Activated CD4-positive, alpha-beta T cell treated with anti-CD3 and anti-CD28 coated beads, Interleukin-2, amount 10 ng/mL, durations not matched to agents 24 days and 14 days (primary cell): ENCODE data around the gene PARD6G. TPM values are rescaled to one million over a fixed set of nuclear protein-coding genes. Genes with fewer than 3 reads are reported as not detected.
"Not testable (repeated sequence)": the region's sequence is repeated elsewhere in the genome, so short reads cannot be mapped to it uniquely, and the experiment has no call there.

Experiments
- DNase-seq: peaks from one replicate; pipeline ENCODE4 v3.0.0; 2022
- H3K27ac Mint-ChIP-seq: one replicate; pipeline ENCODE4 v1.8.0; 2022; ENCODE audit warnings: mild to moderate bottlenecking, mixed read lengths
- H3K27me3 Mint-ChIP-seq: one replicate; pipeline ENCODE4 v1.8.0; 2022; ENCODE audit warnings: mixed read lengths
- H3K36me3 Mint-ChIP-seq: one replicate; pipeline ENCODE4 v1.8.0; 2022; ENCODE audit warnings: low read depth, mild to moderate bottlenecking, mixed read lengths
- H3K4me1 Mint-ChIP-seq: one replicate; pipeline ENCODE4 v1.8.0; 2021; ENCODE audit warnings: mixed read lengths
- H3K4me3 Mint-ChIP-seq: one replicate; pipeline ENCODE4 v1.8.0; 2022; ENCODE audit warnings: mild to moderate bottlenecking, moderate library complexity, mixed read lengths
- H3K9me3 Mint-ChIP-seq: one replicate; pipeline ENCODE4 v1.8.0; 2021; ENCODE audit warnings: mixed read lengths
- intact Hi-C: fragments of 100-400 bp; cut with micrococcal nuclease; formaldehyde crosslinking; loops from one replicate; pipeline ENCODE4 v1.15.1; 2023
- total RNA-seq: library from RNA; stranded (reverse); gene quantifications from 2 replicates; pipeline ENCODE4 v1.2.3, GENCODE V29; 2022

The PARD6G gene
- total RNA-seq, 1 donor from 2014 or later, result 0.40 TPM

GRCh38 chr18:80170395-80171053 is 76.8 kb downstream of the PARD6G start:
- Mint-ChIP-seq H3K4me1 (peaks cover 10% of the 10 kb centered on the region), H3K27me3 (peaks cover 14% of the 10 kb centered on the region), H3K9me3 (no peaks in the 10 kb centered on the region), H3K4me3 (no peak overlapping the region), H3K27ac (no peak overlapping the region), H3K36me3 (no peaks in the 10 kb centered on the region)
- DNase-seq, result no peak
- intact Hi-C loops, result no loop called here

GRCh38 chr18:80169607-80170006 is 77.7 kb downstream of the PARD6G start:
- Mint-ChIP-seq H3K36me3 (no peaks in the 10 kb centered on the region), H3K4me1 (peaks cover 7% of the 10 kb centered on the region), H3K27me3 (peaks cover 11% of the 10 kb centered on the region), H3K4me3 (no peak overlapping the region), H3K27ac (no peak overlapping the region), H3K9me3 (peaks cover 4% of the 10 kb centered on the region)
- intact Hi-C loops, result no loop called here
- no peak for DNase-seq

GRCh38 chr18:80168982-80169381 is 78.3 kb downstream of the PARD6G start:
- Mint-ChIP-seq H3K4me3 (no peak overlapping the region), H3K4me1 (peaks cover 7% of the 10 kb centered on the region), H3K27ac (no peak overlapping the region), H3K9me3 (peaks cover 5% of the 10 kb centered on the region), H3K36me3 (no peaks in the 10 kb centered on the region), H3K27me3 (peaks cover 8% of the 10 kb centered on the region)
- DNase-seq, result no peak
- intact Hi-C loops, result no loop called here

DNA sequence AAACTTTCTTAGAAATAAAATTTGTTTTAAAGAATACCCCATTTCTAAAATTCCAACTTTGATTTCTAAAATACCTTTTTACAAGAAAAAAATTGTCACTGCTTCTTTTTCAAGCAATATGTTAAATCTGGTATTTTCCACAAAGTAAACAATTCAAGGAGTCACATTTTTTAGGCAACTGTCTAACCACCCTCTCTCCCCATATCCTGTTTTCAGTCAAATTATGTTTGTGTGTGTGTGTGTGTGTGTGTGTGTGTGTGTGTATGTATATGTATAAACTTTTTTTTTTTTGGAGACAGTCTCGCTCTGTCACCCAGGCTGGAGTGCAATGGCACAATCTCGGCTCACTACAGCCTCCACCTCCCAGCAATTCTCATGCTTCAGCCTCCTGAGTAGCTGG is 79.0 kb downstream of the PARD6G start:
- H3K27me3 Mint-ChIP-seq, result peaks cover 8% of the 10 kb centered on the region
- no peak overlapping the region for H3K27ac Mint-ChIP-seq
- H3K4me3 Mint-ChIP-seq, result no peak overlapping the region
- no peak for DNase-seq
- H3K9me3 Mint-ChIP-seq, result peaks cover 5% of the 10 kb centered on the region
- intact Hi-C loops, result no loop called here
- no peaks in the 10 kb centered on the region for H3K36me3 Mint-ChIP-seq
- H3K4me1 Mint-ChIP-seq, result peaks cover 7% of the 10 kb centered on the region

DNA sequence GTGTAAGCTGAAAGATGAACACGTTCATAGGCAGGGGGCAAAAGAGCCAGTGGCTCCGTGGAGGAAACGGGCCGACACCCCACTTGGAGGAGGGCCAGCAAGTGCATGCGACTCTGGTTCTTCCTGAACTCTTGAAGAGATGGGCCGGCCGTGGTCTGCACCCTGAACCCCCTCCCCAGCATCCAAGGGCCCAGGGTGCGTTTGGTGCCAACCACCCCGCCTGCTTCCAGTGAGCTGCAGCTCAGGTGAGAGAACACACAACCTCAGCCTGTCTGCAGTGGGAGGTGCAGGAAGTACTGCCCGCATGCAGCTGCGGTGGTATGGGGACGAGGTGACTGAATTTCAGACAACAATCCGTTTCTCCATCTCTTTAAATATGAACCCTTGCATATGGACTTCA is 79.4 kb downstream of the PARD6G start:
- DNase-seq, result no peak
- Mint-ChIP-seq H3K4me1 (peaks cover 7% of the 10 kb centered on the region), H3K9me3 (peaks cover 5% of the 10 kb centered on the region), H3K27ac (no peak overlapping the region), H3K27me3 (peaks cover 8% of the 10 kb centered on the region), H3K36me3 (no peaks in the 10 kb centered on the region), H3K4me3 (no peak overlapping the region)
- intact Hi-C loops, result no loop called here

GRCh38 chr18:80167331-80167730 is 80.0 kb downstream of the PARD6G start:
- Mint-ChIP-seq H3K4me1 (peaks cover 7% of the 10 kb centered on the region), H3K9me3 (peaks cover 5% of the 10 kb centered on the region), H3K27me3 (peaks cover 8% of the 10 kb centered on the region), H3K36me3 (no peaks in the 10 kb centered on the region), H3K4me3 (no peak overlapping the region), H3K27ac (no peak overlapping the region)
- no peak for DNase-seq
- intact Hi-C loops, result no loop called here

- intact Hi-C loops, result no loop called here
- H3K36me3 Mint-ChIP-seq, result no peaks in the 10 kb centered on the region
- H3K4me3 Mint-ChIP-seq, result no peak overlapping the region
- no peak overlapping the region for H3K27ac Mint-ChIP-seq
- H3K4me1 Mint-ChIP-seq, result peaks cover 7% of the 10 kb centered on the region
- DNase-seq, result no peak
- H3K9me3 Mint-ChIP-seq, result peaks cover 5% of the 10 kb centered on the region
- H3K27me3 Mint-ChIP-seq, result peaks cover 7% of the 10 kb centered on the region
Measured at GRCh38 chr18:80166725-80167124, 80.6 kb downstream of the PARD6G start.

- H3K9me3 Mint-ChIP-seq, result peaks cover 5% of the 10 kb centered on the region
- no peak overlapping the region for H3K4me3 Mint-ChIP-seq
- DNase-seq, result no peak
- no peaks in the 10 kb centered on the region for H3K36me3 Mint-ChIP-seq
- peaks cover 4% of the 10 kb centered on the region for H3K27me3 Mint-ChIP-seq
- H3K4me1 Mint-ChIP-seq, result peaks cover 2% of the 10 kb centered on the region
- intact Hi-C loops, result no loop called here
- no peak overlapping the region for H3K27ac Mint-ChIP-seq
Measured at GRCh38 chr18:80166240-80166639, 81.1 kb downstream of the PARD6G start.

- H3K36me3 Mint-ChIP-seq, H3K27ac Mint-ChIP-seq, DNase-seq, H3K4me1 Mint-ChIP-seq, intact Hi-C loops, H3K4me3 Mint-ChIP-seq, H3K27me3 Mint-ChIP-seq, H3K9me3 Mint-ChIP-seq: not testable (repeated sequence)
Measured at GRCh38 chr18:80164727-80165355, 82.5 kb downstream of the PARD6G start.

- DNase-seq, result no peak
- Mint-ChIP-seq H3K27ac (no peak overlapping the region), H3K36me3 (no peaks in the 10 kb centered on the region), H3K4me1 (no peaks in the 10 kb centered on the region), H3K4me3 (no peak overlapping the region), H3K9me3 (peaks cover 5% of the 10 kb centered on the region), H3K27me3 (peaks cover 9% of the 10 kb centered on the region)
- intact Hi-C loops, result no loop called here
Measured at GRCh38 chr18:80163183-80163582, 84.1 kb downstream of the PARD6G start.

DNA sequence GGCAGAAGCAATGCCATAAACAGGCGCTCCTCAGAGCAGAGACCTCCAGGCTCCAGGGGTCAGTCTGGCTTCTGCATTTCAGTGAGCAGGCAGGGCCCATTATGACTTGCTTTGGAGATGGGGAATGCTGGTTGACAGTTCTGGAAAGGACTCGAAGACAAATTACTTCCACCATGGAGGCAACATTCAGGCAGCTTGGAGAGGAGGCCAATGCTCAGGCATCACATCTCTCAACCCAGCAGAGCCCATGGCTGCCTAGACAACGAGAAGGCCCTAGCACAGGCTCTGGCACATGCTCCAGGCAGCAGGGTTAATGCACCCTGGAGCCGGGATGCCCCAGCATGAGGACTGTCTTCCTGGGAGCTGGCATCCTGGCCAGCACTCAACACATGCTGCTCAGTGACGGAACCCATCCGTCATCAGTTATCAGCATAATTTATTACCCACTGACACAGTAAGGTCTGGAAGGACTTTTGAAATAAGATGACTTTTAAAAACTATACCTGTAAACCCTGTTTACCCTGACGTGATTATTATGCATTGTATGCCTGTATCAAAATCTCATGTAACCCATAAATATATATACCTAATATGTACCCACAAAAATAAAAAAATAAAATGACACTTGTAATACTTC is 85.4 kb downstream of the PARD6G start:
- intact Hi-C loops, result no loop called here

DNA sequence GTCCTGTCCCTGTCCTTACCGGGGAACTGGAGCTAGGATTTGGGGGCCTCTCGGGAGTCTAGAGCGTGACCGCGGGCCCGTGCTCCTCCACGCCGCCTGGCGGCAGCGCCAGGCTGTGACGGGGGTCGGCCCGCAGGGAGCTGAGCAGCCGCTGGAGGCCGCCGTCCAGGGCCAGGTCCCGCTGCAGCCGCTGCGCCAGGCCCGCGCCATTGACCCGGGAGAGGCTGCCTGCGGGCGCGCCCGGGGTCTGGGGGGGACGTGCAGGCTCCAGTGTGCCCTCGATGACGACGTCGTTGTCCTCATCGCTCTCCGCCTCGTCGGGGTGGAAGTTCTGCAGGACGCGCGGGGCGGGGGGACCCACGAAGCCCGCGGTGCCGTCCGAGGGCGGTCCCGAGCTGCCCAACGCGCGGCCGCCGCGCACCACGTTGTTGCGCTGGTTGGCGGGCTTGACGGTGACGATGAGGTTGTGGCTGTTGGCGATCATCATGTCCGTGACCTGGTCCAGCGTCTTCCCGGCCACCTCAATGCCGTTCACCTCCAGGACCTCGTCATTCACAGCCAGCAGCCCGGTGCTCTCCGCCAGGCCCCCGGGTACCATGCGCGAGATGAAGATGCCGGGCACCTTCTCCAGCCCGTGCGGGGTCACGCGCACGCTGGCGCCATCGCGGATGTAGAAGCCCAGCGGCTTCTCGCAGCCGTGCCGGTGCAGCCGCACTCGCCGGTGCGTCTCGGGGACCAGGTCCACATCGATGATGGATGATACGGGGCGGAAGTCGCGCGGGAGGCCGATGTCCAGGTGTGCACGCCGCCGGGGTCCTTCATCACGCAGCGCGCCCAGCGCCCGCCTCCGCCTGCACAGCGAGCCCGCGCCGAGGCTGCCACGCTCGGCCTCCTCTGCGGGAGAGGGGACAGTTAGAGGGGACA is 87.3 kb downstream of the PARD6G start:
- DNase-seq, result peak; percentile 86
- no peaks in the 10 kb centered on the region for H3K36me3 Mint-ChIP-seq
- peaks cover 8% of the 10 kb centered on the region for H3K27me3 Mint-ChIP-seq
- H3K9me3 Mint-ChIP-seq, result peaks cover 5% of the 10 kb centered on the region
- intact Hi-C loops, result no loop called here
- no peak overlapping the region for H3K4me3 Mint-ChIP-seq
- H3K4me1 Mint-ChIP-seq, result no peaks in the 10 kb centered on the region
- no peak overlapping the region for H3K27ac Mint-ChIP-seq

More for the DNA sequence above, 85.4 kb downstream of the PARD6G start:
- no peak overlapping the region for H3K27ac Mint-ChIP-seq
- no peak overlapping the region for H3K4me3 Mint-ChIP-seq
- no peak for DNase-seq
- peaks cover 8% of the 10 kb centered on the region for H3K27me3 Mint-ChIP-seq
- H3K36me3 Mint-ChIP-seq, result no peaks in the 10 kb centered on the region
- H3K9me3 Mint-ChIP-seq, result peaks cover 5% of the 10 kb centered on the region
- no peaks in the 10 kb centered on the region for H3K4me1 Mint-ChIP-seq

GRCh38 chr18:80158365-80158764 is 88.9 kb downstream of the PARD6G start:
- H3K27me3 Mint-ChIP-seq, result peaks cover 8% of the 10 kb centered on the region
- no peak for DNase-seq
- H3K27ac Mint-ChIP-seq, result no peak overlapping the region
- H3K9me3 Mint-ChIP-seq, result no peaks in the 10 kb centered on the region
- intact Hi-C loops, result no loop called here
- H3K4me1 Mint-ChIP-seq, result no peaks in the 10 kb centered on the region
- no peaks in the 10 kb centered on the region for H3K36me3 Mint-ChIP-seq
- H3K4me3 Mint-ChIP-seq, result no peak overlapping the region
